HepG2 (cell line): ENCODE data around the gene APLF. TPM values are rescaled to one million over a fixed set of nuclear protein-coding genes. Genes with fewer than 3 reads are reported as not detected.

Experiments used
- ATAC-seq: fragments of 200-7000 bp; cut with Tn5 transposase; 3 replicates; pipeline ENCODE4 v1.9.1; 2020; ENCODE audit warnings: mild to moderate bottlenecking, moderate library complexity
- BruUV-seq: library from RNA; stranded (reverse); fragments of 400-500 nt; replicated peaks from 2 replicates; lab custom pipeline; 2021; lab: Mats Ljungman, UMichigan
- CTCF ChIA-PET: fragments of 300-600 bp; formaldehyde crosslinking; extraction: SDS; loops from one replicate; lab custom pipeline; 2021; ENCODE audit warnings: low total read pairs, inconsistent platforms, low intra/inter-chr PET ratio; lab: Yijun Ruan, JAX
- POLR2A ChIA-PET: fragments of 350-600 bp; sonication (Branson Sonifier 250); formaldehyde crosslinking; loops from one replicate; lab custom pipeline; 2020; ENCODE audit warnings: antibody characterized with exemption, inconsistent platforms; lab: Yijun Ruan, JAX
- DNase-seq: peaks from one replicate; pipeline ENCODE4 v3.0.0-alpha.2; 2015; ENCODE audit warnings: low spot score
- FAIRE-seq: peaks from 3 replicates; lab custom pipeline; 2011; peaks lifted over from hg19 to GRCh38; lab: Jason Lieb, UNC
- H2AFZ ChIP-seq: one replicate; pipeline ENCODE4 v1.6.1; 2011; ENCODE audit warnings: low read length, inconsistent platforms
- H3K27ac ChIP-seq: fragments of 300-600 bp; 3 replicates; pipeline ENCODE4 v1.8.0; 2011; ENCODE audit warnings: mixed run types, mild to moderate bottlenecking, mixed read lengths, low read length, inconsistent platforms; ENCODE audit not compliant: insufficient read depth; ENCODE audit errors: extremely low read length
- H3K27me3 ChIP-seq, 2 experiments: fragments of 200-600 bp in 1 of 2; 2 replicates in 1 of 2; 3 replicates in 1 of 2; pipeline versions ENCODE4 v1.6.0 to v1.8.0; 2011; ENCODE audit warnings: low read length in 2 of 2, mild to moderate bottlenecking in 2 of 2, moderate library complexity in 2 of 2, inconsistent platforms in 1 of 2; ENCODE audit not compliant: insufficient read depth in 2 of 2, control insufficient read depth in 1 of 2
- H3K36me3 ChIP-seq, 2 experiments: fragments of 200-600 bp in 1 of 2; replicated peaks in 1 of 2; 2 replicates in 1 of 2; 3 replicates in 1 of 2; pipeline versions ENCODE4 v1.5.1 to v1.8.0; 2011; ENCODE audit warnings: low read length in 2 of 2, inconsistent platforms in 1 of 2; ENCODE audit not compliant: insufficient read depth in 2 of 2, control insufficient read depth in 1 of 2
- H3K4me1 ChIP-seq: 2 replicates; pipeline ENCODE4 v1.5.1; 2012; ENCODE audit warnings: low read length, inconsistent platforms; ENCODE audit not compliant: insufficient read depth
- H3K4me2 ChIP-seq: 2 replicates; pipeline ENCODE4 v1.6.0; 2011; ENCODE audit warnings: low read depth, low read length, inconsistent platforms
- H3K4me3 ChIP-seq, 3 experiments: fragments of 200-600 bp in 1 of 3; sonication (generic), shearing (Covaris generic) in 1 of 3; replicated peaks in 1 of 3; 2 replicates each; pipeline ENCODE4 v1.5.1; 2011 to 2016; ENCODE audit warnings: low read length in 3 of 3, inconsistent platforms in 2 of 3, low read depth in 2 of 3, mild to moderate bottlenecking in 2 of 3, control low read depth in 1 of 3, mixed read lengths in 1 of 3; ENCODE audit not compliant: insufficient read depth in 1 of 3
- H3K79me2 ChIP-seq: one replicate; pipeline ENCODE4 v1.6.1; 2011; ENCODE audit warnings: low read length, inconsistent platforms; ENCODE audit not compliant: insufficient read depth
- H3K9ac ChIP-seq: 2 replicates; pipeline ENCODE4 v1.6.0; 2011; ENCODE audit warnings: mild to moderate bottlenecking, low read depth, low read length, inconsistent platforms; ENCODE audit not compliant: insufficient read depth
- H3K9me3 ChIP-seq: 2 replicates; pipeline ENCODE4 v1.5.1; 2012; ENCODE audit warnings: mild to moderate bottlenecking, low read length
- H4K20me1 ChIP-seq: 2 replicates; pipeline ENCODE4 v1.6.0; 2011; ENCODE audit warnings: inconsistent platforms, mild to moderate bottlenecking, low read length, moderate library complexity; ENCODE audit not compliant: insufficient read depth
- CEBPB ChIP-seq: IDR thresholded peaks from 2 replicates; pipeline ENCODE4 v1.6.1; 2011; ENCODE audit warnings: low read depth, low read length, improper control_type of control experiment, borderline replicate concordance
- ZBTB44 ChIP-seq: sonication (generic); formaldehyde crosslinking; IDR thresholded peaks from 2 replicates; pipeline ENCODE4 v1.4.0; 2020; ENCODE audit warnings: missing genetic modification reagents
- ZNF34 ChIP-seq: sonication (generic); formaldehyde crosslinking; IDR thresholded peaks from 2 replicates; pipeline ENCODE4 v1.4.0; 2020; ENCODE audit warnings: mild to moderate bottlenecking, missing genetic modification reagents, borderline replicate concordance
- ZNF44 ChIP-seq: sonication (generic); formaldehyde crosslinking; IDR thresholded peaks from 2 replicates; pipeline ENCODE4 v1.5.1; 2020; ENCODE audit warnings: mild to moderate bottlenecking, missing genetic modification reagents
- ZNF646 ChIP-seq: sonication (generic); formaldehyde crosslinking; IDR thresholded peaks from 2 replicates; pipeline ENCODE4 v1.9.0; 2021; ENCODE audit warnings: mild to moderate bottlenecking, missing genetic modification reagents
- WGBS: methylation state at CpG from one replicate; pipeline ENCODE4 v1.1.6; 2017; ENCODE audit warnings: low lambda C conversion rate; 5-methylcytosine and 5-hydroxymethylcytosine counted together
- in situ Hi-C: cut with HindIII; loops from 2 replicates; pipeline ENCODE4 v1.10.0; 2017; ENCODE audit warnings: low pct_unique_long_range_greater_than_20kb; ENCODE audit not compliant: extremely low pct_ligation_motif_present
- intact Hi-C: fragments of 100-400 bp; cut with micrococcal nuclease; formaldehyde crosslinking; loops from one replicate; pipeline ENCODE4 v1.10.0; 2022; ENCODE audit not compliant: unreplicated experiment
- polyA plus RNA-seq, 8 experiments: library from polyadenylated mRNA; depleted of rRNA in 3 of 8; stranded (reverse) in 7 of 8; unstranded in 1 of 8; fragments of >200 nt; fragmentation: Illumina TruSeq in 4 of 8; extraction: Trizol in 4 of 8; gene quantifications; 2 replicates each; pipeline versions ENCODE4 v1.2.1 to v1.2.3, GENCODE V29; 2011 to 2016; ENCODE audit warnings: low read depth in 4 of 8, missing spikeins in 1 of 8, mixed read lengths in 1 of 8; ENCODE audit not compliant: insufficient read depth in 1 of 8
- total RNA-seq, 5 experiments: library from RNA; depleted of rRNA; stranded (reverse); fragments of >200 nt; fragmentation: Illumina TruSeq; extraction: Trizol; gene quantifications; 2 replicates each; pipeline ENCODE4 v1.2.3, GENCODE V29; 2016; ENCODE audit warnings: low read depth in 1 of 5
- TF ChIP-seq, protein P1 (sequence below): sonication (generic); formaldehyde crosslinking; IDR thresholded peaks from 2 replicates; pipeline ENCODE4 v1.8.0; 2022; ENCODE audit warnings: mild to moderate bottlenecking, missing genetic modification reagents

The APLF gene
- total and polyA plus RNA-seq, 2 of the 13 experiments (the other 11 are each of a cell fraction or from before 2014, with no cell fraction given), result 0.45 to 2.2 TPM

GRCh38 chr2:68454719-68455118 lies 12.7 kb upstream of the APLF start:
- FAIRE-seq, result no peak
- Histone ChIP-seq H3K36me3 (no peaks in the 10 kb centered on the region), H3K79me2 (no peaks in the 10 kb centered on the region), H3K4me3 (no peak overlapping the region), H3K9ac (no peak overlapping the region), H3K9me3 (no peaks in the 10 kb centered on the region), H3K27ac (no peak overlapping the region), H3K27me3 (peaks cover 0 to 2% of the 10 kb centered on the region in 2 experiments; a peak in 1 of 5 replicates), H4K20me1 (no peaks in the 10 kb centered on the region), H3K4me1 (no peaks in the 10 kb centered on the region), H2AFZ (no peak overlapping the region), H3K4me2 (no peak overlapping the region)
- TF ChIP-seq ZNF44 (CRISPR knock-in tag) (no peak), ZNF646 (CRISPR knock-in tag) (no peak), CEBPB (peak; percentile 29; the same call in 1 of the 2 replicates), ZBTB44 (CRISPR knock-in tag) (no peak), ZNF34 (no peak)
- TF ChIP-seq, protein P1, sequence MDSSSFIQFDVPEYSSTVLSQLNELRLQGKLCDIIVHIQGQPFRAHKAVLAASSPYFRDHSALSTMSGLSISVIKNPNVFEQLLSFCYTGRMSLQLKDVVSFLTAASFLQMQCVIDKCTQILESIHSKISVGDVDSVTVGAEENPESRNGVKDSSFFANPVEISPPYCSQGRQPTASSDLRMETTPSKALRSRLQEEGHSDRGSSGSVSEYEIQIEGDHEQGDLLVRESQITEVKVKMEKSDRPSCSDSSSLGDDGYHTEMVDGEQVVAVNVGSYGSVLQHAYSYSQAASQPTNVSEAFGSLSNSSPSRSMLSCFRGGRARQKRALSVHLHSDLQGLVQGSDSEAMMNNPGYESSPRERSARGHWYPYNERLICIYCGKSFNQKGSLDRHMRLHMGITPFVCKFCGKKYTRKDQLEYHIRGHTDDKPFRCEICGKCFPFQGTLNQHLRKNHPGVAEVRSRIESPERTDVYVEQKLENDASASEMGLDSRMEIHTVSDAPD (CRISPR knock-in tag), result no peak
- no peak for DNase-seq
- in situ Hi-C loops (no loop called here), intact Hi-C loops (no loop called here)
- ATAC-seq, result no peak
- 31% methylated on average over 3 of the region's 3 CpGs for WGBS
- ChIA-PET POLR2A (no interaction called here), CTCF (no interaction called here)
- BruUV-seq, result no TSS peak
